ENCODE results near the gene LRRC4B.
"Not testable (repeated sequence)": the region's sequence is repeated elsewhere in the genome, so short reads cannot be mapped to it uniquely, and the experiment has no call there.

LRRC4B gene

DNA sequence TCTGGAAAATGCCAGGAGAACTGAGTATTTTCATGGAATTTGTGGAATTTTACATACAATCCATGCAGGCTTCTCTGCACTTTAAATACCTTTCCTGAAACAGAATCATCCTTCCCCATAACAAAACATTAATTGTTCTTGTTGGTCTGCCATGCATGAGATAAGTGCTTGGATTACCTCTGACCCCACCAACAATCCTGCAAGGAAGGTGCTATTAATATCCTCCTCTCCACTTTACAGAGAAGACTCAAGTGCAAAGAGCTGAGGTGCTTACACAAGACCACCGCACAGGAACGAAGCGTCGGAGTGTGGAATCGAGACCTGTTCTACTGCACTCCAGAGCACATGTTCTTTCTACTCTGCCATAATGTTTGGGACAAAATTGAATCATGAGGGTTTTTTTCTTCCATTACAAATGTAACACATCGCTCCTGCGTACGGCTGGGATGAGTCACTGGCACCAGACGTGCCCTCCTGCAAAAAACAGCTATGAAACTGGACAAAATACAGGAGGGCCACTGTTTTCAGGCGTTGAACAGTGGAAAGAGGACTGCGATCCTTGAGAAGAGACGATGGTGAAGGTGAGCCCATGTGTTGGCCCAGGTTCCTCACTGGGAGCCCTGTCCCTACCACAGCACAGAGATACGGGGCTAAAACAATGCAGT is 12.9 kb upstream of the LRRC4B start:
- TF ChIP-seq ZNF274 (IDR thresholded peaks at IDR 0.05; ENCODE audit: low read depth, low read length), result no peak
- H3K4me3 ChIP-seq (ENCODE audit: low read length), result no peak overlapping the region

GRCh38 chr19:50580240-50580639 is 12.0 kb upstream of the LRRC4B start:
- no peak for TF ChIP-seq ZNF274 (IDR thresholded peaks at IDR 0.05; ENCODE audit: low read depth, low read length)
- no peak overlapping the region for H3K4me3 ChIP-seq (ENCODE audit: low read length)

DNA sequence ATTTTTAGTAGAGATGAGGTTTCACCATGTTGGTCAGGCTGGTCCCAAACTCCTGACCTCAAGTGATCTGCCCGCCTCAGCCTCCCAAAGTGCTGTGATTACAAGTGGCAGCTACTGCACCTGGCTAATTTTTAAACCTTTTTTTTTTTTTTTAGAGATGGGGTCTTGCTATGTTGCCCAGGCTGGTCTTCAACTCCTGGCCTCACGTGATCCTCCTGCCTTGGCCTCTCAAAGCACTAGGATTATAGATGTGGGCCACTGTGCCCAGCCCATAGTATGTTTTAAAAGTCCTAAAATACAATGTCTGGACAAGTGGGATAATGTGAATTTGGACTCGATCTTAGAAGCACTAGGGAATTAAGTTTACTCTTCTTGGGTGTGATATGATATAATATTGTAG is 8.5 kb upstream of the LRRC4B start:
- H3K4me3 ChIP-seq (ENCODE audit: low read length), result not testable (repeated sequence)

- no peak for TF ChIP-seq ZNF274 (IDR thresholded peaks at IDR 0.05; ENCODE audit: low read depth, low read length)
- H3K4me3 ChIP-seq (ENCODE audit: low read length), result no peak overlapping the region
Measured at GRCh38 chr19:50573741-50574461, 5.7 kb upstream of the LRRC4B start.

DNA sequence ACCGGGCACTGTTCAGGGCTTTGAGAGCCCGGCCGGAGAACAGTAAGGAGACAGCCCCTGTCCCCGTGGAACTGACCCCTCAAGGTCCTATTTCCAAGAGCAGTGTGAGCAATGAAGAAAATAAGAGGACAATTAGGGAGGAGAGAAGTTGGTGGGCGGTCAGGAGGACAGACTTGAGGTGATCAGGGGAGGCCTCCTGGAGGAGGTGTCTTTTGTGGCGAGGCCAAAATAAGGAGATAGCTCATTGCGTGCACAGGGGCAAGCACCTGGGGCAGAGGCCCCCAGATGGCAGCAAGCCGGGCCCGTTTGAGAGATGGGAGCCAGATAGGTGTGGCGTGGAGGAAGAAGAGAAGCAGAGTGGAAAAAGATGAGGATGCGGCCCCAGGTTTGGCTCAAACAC is 2.8 kb upstream of the LRRC4B start:
- no peak for TF ChIP-seq ZNF274 (IDR thresholded peaks at IDR 0.05; ENCODE audit: low read depth, low read length)
- H3K4me3 ChIP-seq (ENCODE audit: low read length), result no peak overlapping the region

GRCh38 chr19:50569938-50570540 is 1.8 kb upstream of the LRRC4B start:
- no peak for TF ChIP-seq ZNF274 (IDR thresholded peaks at IDR 0.05; ENCODE audit: low read depth, low read length)
- H3K4me3 ChIP-seq (ENCODE audit: low read length), result no peak overlapping the region

DNA sequence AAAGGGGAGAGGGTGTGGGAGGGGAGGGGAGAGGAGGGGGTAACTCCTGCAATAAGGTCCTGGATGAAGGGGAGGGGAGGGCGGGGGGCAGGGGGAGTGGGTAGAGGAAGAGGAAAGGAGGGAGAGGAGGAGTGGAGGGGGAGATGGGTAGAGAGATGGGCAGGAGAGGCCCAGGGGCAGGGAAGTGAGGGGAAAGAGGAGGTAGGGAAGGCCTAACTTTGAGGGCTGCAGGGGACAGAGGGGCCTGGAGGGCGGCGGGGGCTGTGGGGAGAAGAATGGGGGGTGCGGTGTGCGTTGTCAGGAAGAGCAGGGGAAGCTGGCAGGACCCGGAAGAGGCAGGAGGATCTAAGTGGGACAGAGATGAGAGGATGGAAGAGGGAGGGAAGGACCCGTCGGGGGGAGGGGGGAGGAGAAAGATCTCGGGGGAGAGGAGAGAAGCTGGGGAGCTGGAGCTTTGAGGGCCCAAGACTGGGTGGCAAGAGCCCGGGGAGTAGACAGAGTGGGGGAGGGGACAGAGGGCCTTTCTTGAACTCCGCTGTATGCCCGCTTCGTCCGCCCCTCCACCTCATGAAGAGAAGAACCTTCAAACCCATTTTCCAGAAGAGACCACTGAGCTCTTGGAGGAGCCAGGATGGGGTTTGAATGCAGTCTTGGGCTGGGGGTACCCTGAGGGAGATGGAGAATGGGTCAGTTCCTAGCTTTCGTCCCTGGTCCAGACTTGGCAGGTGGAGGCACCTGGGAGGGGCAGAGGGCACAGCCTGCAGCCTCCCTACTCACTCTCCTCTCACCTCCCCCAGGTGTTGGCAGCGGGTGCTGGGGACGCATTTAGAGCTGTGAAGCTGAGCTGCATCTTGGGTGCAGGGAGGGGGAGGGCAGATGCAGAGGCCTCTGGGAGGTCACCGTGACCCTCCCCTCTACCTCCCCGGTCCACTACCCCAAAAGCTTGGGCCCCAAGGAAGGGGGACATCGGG is 778 bp upstream of the LRRC4B start:
- TF ChIP-seq ZNF274 (IDR thresholded peaks at IDR 0.05; ENCODE audit: low read depth, low read length), result no peak
- no peak overlapping the region for H3K4me3 ChIP-seq (ENCODE audit: low read length)

DNA sequence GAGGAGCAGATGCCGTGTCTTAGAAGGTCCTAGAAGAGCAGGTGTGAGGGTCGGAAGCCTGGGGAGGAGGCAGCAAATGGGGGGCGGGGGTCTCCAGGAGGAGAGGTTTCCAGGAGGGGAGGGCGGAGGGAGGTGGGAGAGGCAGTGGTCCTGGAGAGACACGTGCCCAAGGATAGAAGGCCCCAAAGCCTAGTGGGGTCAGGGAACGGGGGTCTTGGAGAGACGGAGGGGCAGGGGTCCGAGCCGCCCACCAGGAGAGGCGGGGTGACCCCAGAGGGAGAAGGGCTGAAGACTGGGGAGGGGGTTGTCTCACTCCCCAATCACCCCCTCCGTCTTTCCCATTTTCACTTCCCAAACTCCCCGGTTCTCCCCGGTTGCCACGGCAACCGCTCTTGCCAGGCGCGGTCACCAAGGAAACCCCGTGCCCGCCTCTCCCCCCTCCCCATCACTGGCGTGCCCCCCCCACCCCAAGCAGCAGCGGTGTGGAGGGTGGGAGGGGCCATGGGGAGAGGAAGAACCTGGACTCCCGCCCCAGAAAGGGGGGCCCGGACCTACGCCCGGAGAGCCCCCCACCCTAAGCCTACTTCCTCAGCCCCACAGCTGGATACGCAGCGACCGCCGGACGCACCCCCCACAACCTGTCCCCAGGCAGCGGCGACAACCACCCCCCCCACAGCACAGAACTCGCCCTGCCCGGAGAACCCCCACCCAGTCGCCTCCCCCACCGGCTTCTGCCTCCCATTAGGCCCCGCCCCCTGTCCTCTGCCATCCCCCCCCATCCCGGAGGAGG is 988 bp downstream of the LRRC4B start:
- no peak overlapping the region for H3K4me3 ChIP-seq (ENCODE audit: low read length)

DNA sequence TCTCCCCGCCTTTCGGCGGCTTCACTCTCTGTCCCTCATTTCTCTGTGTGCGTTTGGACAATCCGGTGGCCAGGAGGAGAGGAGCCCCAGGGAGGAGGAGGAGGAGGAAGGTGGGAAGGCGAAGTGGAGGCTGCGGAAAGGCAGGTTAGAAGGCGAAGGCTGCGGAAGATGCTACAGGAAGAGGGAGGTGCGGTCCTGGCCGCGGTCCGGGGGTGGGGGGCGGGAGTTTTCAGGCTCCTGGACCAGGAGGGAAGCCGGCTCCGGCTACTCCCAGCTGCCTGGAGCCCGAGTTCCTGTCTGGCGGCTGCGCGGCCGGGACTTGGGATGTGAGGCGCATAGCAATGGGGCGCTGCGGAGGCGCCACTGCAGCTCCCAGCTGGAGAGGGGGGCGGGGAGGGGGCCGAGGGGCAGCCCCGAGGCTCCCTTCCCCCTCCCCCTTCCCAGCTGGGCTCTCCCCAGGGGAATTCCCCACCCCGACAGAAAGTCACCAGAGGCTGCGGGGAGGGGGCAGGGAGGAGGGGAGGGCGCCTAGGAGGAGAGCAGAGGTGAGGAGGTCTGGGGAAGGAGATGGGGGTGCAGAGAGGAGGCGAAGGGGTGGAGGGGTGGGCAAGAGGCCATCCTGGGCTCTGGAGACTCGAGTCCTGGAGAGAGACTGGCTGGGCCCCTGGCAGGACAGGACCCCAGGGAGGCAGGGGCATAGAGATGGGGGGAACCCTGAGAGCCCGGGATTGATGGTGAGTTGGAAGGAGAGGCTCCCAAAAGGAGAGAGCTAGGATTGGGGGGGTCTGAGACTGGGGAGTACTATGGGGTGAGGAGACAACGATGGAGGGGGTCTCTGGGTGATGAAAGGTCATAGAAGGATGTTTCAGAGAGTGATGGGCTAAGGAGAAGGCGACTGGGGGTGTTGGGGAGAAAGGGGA is 2.0 kb downstream of the LRRC4B start:
- TF ChIP-seq ZNF274 (IDR thresholded peaks at IDR 0.05; ENCODE audit: low read depth, low read length), result no peak
- no peak overlapping the region for H3K4me3 ChIP-seq (ENCODE audit: low read length)

More for the DNA sequence above, 988 bp downstream of the LRRC4B start:
- no peak for TF ChIP-seq ZNF274 (IDR thresholded peaks at IDR 0.05; ENCODE audit: low read depth, low read length)

GRCh38 chr19:50564229-50565105 is 3.8 kb downstream of the LRRC4B start:
- no peak overlapping the region for H3K4me3 ChIP-seq (ENCODE audit: low read length)
- no peak for TF ChIP-seq ZNF274 (IDR thresholded peaks at IDR 0.05; ENCODE audit: low read depth, low read length)

GRCh38 chr19:50563597-50563996 is 4.6 kb downstream of the LRRC4B start:
- no peak overlapping the region for H3K4me3 ChIP-seq (ENCODE audit: low read length)
- TF ChIP-seq ZNF274 (IDR thresholded peaks at IDR 0.05; ENCODE audit: low read depth, low read length), result no peak

DNA sequence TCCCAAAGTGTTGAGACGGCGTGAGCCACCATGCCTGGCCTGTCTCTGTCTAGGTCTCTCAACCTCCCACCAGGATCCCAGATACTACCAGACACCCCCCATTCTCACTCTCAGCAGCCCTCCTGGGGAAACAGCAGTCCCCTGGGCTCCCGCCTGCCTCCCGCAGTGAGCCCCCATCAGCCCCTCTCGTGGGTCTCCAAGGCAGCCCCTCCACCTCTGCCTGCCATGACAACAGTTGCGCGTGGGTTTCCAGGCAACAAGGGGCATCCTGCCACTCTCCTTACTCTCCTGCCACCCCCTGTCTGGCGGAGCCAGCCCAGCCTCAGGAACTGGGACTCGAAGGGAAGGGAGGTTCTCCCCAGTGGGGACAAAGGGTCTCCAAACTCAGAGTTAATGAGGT is 5.2 kb downstream of the LRRC4B start:
- H3K4me3 ChIP-seq (ENCODE audit: low read length), result no peak overlapping the region
- TF ChIP-seq ZNF274 (IDR thresholded peaks at IDR 0.05; ENCODE audit: low read depth, low read length), result no peak

All from GM08714 (cell line).